Measurements from ENCODE around the gene ASAP3. TPM values are rescaled to one million over a fixed set of nuclear protein-coding genes. Genes with fewer than 3 reads are reported as not detected.

Gene ASAP3
- polyA plus RNA-seq, 2 of the 4 experiments (the other 2 are of a cell fraction): 4.0 to 5.2 TPM

GRCh38 chr1:23463286-23463685 lies 20.7 kb downstream of the ASAP3 start:
- TF ChIP-seq, protein P1, sequence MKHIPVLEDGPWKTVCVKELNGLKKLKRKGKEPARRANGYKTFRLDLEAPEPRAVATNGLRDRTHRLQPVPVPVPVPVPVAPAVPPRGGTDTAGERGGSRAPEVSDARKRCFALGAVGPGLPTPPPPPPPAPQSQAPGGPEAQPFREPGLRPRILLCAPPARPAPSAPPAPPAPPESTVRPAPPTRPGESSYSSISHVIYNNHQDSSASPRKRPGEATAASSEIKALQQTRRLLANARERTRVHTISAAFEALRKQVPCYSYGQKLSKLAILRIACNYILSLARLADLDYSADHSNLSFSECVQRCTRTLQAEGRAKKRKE (CRISPR knock-in tag; IDR thresholded peaks at IDR 0.05; ENCODE audit: low read depth): no peak
- TF ChIP-seq HOXB13 (CRISPR knock-in tag; IDR thresholded peaks at IDR 0.05; ENCODE audit: low read depth) (no peak), POLR2A (IDR thresholded peaks at IDR 0.05; ENCODE audit: low read length) (no peak), MAFK (IDR thresholded peaks at IDR 0.05; ENCODE audit: partially characterized antibody) (no peak), SMC3 (IDR thresholded peaks at IDR 0.05) (no peak), FOSL2 (IDR thresholded peaks at IDR 0.05) (no peak), FOSL2 (CRISPR knock-in tag; IDR thresholded peaks at IDR 0.05) (no peak), SREBF2 (IDR thresholded peaks at IDR 0.05) (no peak), RARB (CRISPR knock-in tag; IDR thresholded peaks at IDR 0.05) (no peak), MAX (IDR thresholded peaks at IDR 0.05) (no peak), ZC3H11A (IDR thresholded peaks at IDR 0.05) (no peak), CBX2 (IDR thresholded peaks at IDR 0.05; ENCODE audit: borderline replicate concordance, low read depth) (no peak), BHLHE40 (IDR thresholded peaks at IDR 0.05; ENCODE audit: low read depth, low read length) (no peak)
- TF ChIP-seq, protein P2, sequence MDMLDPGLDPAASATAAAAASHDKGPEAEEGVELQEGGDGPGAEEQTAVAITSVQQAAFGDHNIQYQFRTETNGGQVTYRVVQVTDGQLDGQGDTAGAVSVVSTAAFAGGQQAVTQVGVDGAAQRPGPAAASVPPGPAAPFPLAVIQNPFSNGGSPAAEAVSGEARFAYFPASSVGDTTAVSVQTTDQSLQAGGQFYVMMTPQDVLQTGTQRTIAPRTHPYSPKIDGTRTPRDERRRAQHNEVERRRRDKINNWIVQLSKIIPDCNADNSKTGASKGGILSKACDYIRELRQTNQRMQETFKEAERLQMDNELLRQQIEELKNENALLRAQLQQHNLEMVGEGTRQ (IDR thresholded peaks at IDR 0.05): no peak
- DNase-seq (ENCODE audit: low read depth in 1 of 2, low spot score in 1 of 2): no peak
- 65% methylated on average over 3 of the region's 3 CpGs for WGBS (ENCODE audit: missing lambda C conversion rate)
- ATAC-seq: no peak
- POLR2A ChIA-PET: no interaction called here
- no peak overlapping the region for H3K4me2 ChIP-seq
- CTCF ChIA-PET: interaction anchor here (0.7 kb wide), 1 partner anchor 59 kb away, joined by 4 read pairs; no protein-coding TSS in a partner anchor
- H3K4me3 ChIP-seq: no peak overlapping the region
- FAIRE-seq: no peak
- H3K4me1 ChIP-seq: no peaks in the 10 kb centered on the region
- H3K9me3 ChIP-seq: no peaks in the 10 kb centered on the region
- H3K27ac ChIP-seq: no peak overlapping the region

GRCh38 chr1:23462766-23463165 lies 21.2 kb downstream of the ASAP3 start:
- 81% methylated on average over 2 of the region's 2 CpGs for WGBS (ENCODE audit: missing lambda C conversion rate)
- no peak for TF ChIP-seq NPAS2 (CRISPR knock-in tag; IDR thresholded peaks at IDR 0.05; ENCODE audit: borderline replicate concordance)
- TF ChIP-seq REST (IDR thresholded peaks at IDR 0.05): no peak
- no peak for TF ChIP-seq JUNB (IDR thresholded peaks at IDR 0.05)
- TF ChIP-seq RAD21 (conservative IDR thresholded peaks at IDR 0.05 in 1 of 2, IDR thresholded peaks at IDR 0.05 in 1 of 2): no peak
- no peak for TF ChIP-seq BHLHE40 (IDR thresholded peaks at IDR 0.05; ENCODE audit: low read depth, low read length)
- no peak for TF ChIP-seq EHMT2 (IDR thresholded peaks at IDR 0.05; ENCODE audit: low read depth)
- no peak for TF ChIP-seq MAX (IDR thresholded peaks at IDR 0.05)
- TF ChIP-seq ZNF302 (CRISPR knock-in tag; IDR thresholded peaks at IDR 0.05): no peak
- TF ChIP-seq CBX2 (IDR thresholded peaks at IDR 0.05; ENCODE audit: borderline replicate concordance, low read depth): no peak
- no peak for TF ChIP-seq NR3C1 (IDR thresholded peaks at IDR 0.05)
- no peak for TF ChIP-seq ESRRA (IDR thresholded peaks at IDR 0.05; ENCODE audit: borderline replicate concordance, low read length)
- TF ChIP-seq CBX8 (IDR thresholded peaks at IDR 0.05): no peak
- no peak for TF ChIP-seq FOSB (CRISPR knock-in tag; IDR thresholded peaks at IDR 0.05)
- TF ChIP-seq, protein P1 (CRISPR knock-in tag; IDR thresholded peaks at IDR 0.05; ENCODE audit: low read depth): no peak
- no peak for TF ChIP-seq HOXA7 (CRISPR knock-in tag; IDR thresholded peaks at IDR 0.05)
- TF ChIP-seq POLR2A (IDR thresholded peaks at IDR 0.05; ENCODE audit: low read length): no peak
- TF ChIP-seq PBX3 (IDR thresholded peaks at IDR 0.05): no peak
- TF ChIP-seq RNF2 (IDR thresholded peaks at IDR 0.05; ENCODE audit: borderline replicate concordance, low read depth): no peak
- FAIRE-seq (no peak), DNase-seq (ENCODE audit: low read depth in 1 of 2, low spot score in 1 of 2) (no peak), ATAC-seq (no peak)
- Histone ChIP-seq H3K4me2 (no peak overlapping the region), H3K4me3 (no peak overlapping the region), H3K9me3 (no peaks in the 10 kb centered on the region), H3K27ac (no peak overlapping the region), H3K4me1 (no peaks in the 10 kb centered on the region)
- ChIA-PET CTCF (interaction anchor here (0.6 to 0.7 kb wide), 2 partner anchors 21 to 59 kb away, joined by 3 to 4 read pairs; no protein-coding TSS in a partner anchor), POLR2A (no interaction called here)

Measured in A549 (cell line).